ENCODE results near the gene PIK3R6. TPM values are rescaled to one million over a fixed set of nuclear protein-coding genes. Genes with fewer than 3 reads are reported as not detected.

Gene PIK3R6
- polyA plus RNA-seq, 1 experiment, result not detected

DNA sequence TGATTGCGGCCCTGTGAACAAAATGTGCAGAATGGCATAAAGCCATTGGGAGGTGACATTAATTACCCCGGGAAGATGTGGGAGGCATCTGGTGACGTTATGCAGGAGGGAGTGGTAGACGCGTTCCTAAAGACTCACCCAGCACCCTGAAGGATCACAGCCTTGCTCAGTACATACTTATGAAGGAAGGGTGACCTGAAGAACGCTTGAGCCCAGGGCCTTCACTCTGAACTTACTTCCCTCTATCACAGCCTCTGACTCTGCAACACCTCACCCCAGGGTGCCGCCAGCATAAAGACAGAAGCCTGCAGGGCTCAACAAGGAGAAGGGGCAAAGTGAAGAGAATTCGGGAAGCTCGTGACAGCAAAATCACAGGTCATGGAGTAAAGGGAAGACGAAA lies 77.7 kb downstream of the PIK3R6 start:
- TF ChIP-seq, protein P1, sequence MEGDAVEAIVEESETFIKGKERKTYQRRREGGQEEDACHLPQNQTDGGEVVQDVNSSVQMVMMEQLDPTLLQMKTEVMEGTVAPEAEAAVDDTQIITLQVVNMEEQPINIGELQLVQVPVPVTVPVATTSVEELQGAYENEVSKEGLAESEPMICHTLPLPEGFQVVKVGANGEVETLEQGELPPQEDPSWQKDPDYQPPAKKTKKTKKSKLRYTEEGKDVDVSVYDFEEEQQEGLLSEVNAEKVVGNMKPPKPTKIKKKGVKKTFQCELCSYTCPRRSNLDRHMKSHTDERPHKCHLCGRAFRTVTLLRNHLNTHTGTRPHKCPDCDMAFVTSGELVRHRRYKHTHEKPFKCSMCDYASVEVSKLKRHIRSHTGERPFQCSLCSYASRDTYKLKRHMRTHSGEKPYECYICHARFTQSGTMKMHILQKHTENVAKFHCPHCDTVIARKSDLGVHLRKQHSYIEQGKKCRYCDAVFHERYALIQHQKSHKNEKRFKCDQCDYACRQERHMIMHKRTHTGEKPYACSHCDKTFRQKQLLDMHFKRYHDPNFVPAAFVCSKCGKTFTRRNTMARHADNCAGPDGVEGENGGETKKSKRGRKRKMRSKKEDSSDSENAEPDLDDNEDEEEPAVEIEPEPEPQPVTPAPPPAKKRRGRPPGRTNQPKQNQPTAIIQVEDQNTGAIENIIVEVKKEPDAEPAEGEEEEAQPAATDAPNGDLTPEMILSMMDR (IDR thresholded peaks at IDR 0.05; ENCODE audit: low read depth, low read length), result no peak
- Histone ChIP-seq H3K9me3 (ENCODE audit: control insufficient read depth, insufficient read depth, low read length) (peaks cover 8% of the 10 kb centered on the region), H3K27me3 (ENCODE audit: control insufficient read depth, insufficient read depth, low read length) (peaks cover 4% of the 10 kb centered on the region), H3K27ac (ENCODE audit: low read depth, low read length) (no peak overlapping the region), H3K4me3 (ENCODE audit: low read depth, low read length) (no peak overlapping the region)
- ChIA-PET POLR2A (no interaction called here), CTCF (no interaction called here)
- DNase-seq (ENCODE audit: low read depth, low spot score), result no peak

DNA sequence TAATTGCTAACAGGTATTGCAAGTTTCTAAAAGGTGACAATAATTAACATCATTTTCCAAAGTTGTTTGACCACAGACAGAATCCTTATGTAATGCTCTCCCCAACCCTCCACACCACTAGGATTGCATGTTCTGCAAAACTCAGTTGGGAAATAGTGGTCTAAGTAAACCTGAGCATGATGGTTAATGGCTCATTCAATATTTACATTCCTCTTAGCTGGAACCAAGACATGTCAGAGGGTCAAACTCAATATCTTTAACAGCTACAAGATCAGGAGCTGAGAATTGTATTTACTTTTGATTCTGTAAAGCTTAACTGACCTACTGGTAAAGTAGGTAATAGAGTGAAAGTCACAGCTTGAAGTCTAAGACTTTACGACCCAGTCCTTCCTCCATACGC lies 78.5 kb downstream of the PIK3R6 start:
- Histone ChIP-seq H3K9me3 (ENCODE audit: control insufficient read depth, insufficient read depth, low read length) (peaks cover 8% of the 10 kb centered on the region), H3K27me3 (ENCODE audit: control insufficient read depth, insufficient read depth, low read length) (peaks cover 4% of the 10 kb centered on the region), H3K4me3 (ENCODE audit: low read depth, low read length) (no peak overlapping the region), H3K27ac (ENCODE audit: low read depth, low read length) (no peak overlapping the region)
- CTCF ChIA-PET, result no interaction called here
- TF ChIP-seq, protein P1 (IDR thresholded peaks at IDR 0.05; ENCODE audit: low read depth, low read length), result no peak
- POLR2A ChIA-PET, result no interaction called here
- no peak for DNase-seq (ENCODE audit: low read depth, low spot score)

GRCh38 chr17:8785547-8786413 lies 81.7 kb downstream of the PIK3R6 start:
- ChIA-PET POLR2A (no interaction called here), CTCF (interaction anchor here (0.6 to 2.9 kb wide), 42 partner anchors 9 to 748 kb away, joined by 3 to 70 read pairs (median 4); no protein-coding TSS in a partner anchor)
- Histone ChIP-seq H3K27me3 (ENCODE audit: control insufficient read depth, insufficient read depth, low read length) (peaks cover 8% of the 10 kb centered on the region), H3K4me3 (ENCODE audit: low read depth, low read length) (no peak overlapping the region), H3K9me3 (ENCODE audit: control insufficient read depth, insufficient read depth, low read length) (no peaks in the 10 kb centered on the region), H3K27ac (ENCODE audit: low read depth, low read length) (no peak overlapping the region)
- TF ChIP-seq, protein P1 (IDR thresholded peaks at IDR 0.05; ENCODE audit: low read depth, low read length), result peak; percentile 90
- DNase-seq (ENCODE audit: low read depth, low spot score), result peak; percentile 29

GRCh38 chr17:8782176-8782575 lies 85.3 kb downstream of the PIK3R6 start:
- Histone ChIP-seq H3K27me3 (ENCODE audit: control insufficient read depth, insufficient read depth, low read length) (peaks cover 8% of the 10 kb centered on the region), H3K4me3 (ENCODE audit: low read depth, low read length) (no peak overlapping the region), H3K9me3 (ENCODE audit: control insufficient read depth, insufficient read depth, low read length) (no peaks in the 10 kb centered on the region), H3K27ac (ENCODE audit: low read depth, low read length) (no peak overlapping the region)
- POLR2A ChIA-PET, result no interaction called here
- TF ChIP-seq, protein P1 (IDR thresholded peaks at IDR 0.05; ENCODE audit: low read depth, low read length), result no peak
- CTCF ChIA-PET, result interaction anchor here (1.8 kb wide), 1 partner anchor 398 kb away, joined by 4 read pairs; no protein-coding TSS in a partner anchor
- no peak for DNase-seq (ENCODE audit: low read depth, low spot score)

DNA sequence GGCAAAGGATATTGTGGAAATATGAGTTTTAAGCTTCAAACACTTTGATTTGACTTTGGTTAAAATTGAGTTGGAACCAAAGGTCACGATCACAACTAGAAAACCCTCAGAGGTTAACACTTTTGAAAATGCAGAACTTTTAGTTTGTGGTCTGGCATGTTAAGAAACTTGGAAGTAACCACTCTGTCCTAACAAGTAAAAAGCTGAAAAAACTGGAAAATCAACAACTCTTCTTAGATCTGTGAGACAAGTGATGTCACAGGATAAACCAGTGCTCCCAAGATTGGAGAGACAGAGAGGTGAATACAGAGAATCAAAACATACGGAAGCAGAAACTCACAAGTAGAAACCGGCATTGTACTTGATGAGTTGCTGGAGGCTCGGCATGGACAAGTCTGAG lies 85.7 kb downstream of the PIK3R6 start:
- Histone ChIP-seq H3K4me3 (ENCODE audit: low read depth, low read length) (no peak overlapping the region), H3K27ac (ENCODE audit: low read depth, low read length) (no peak overlapping the region), H3K27me3 (ENCODE audit: control insufficient read depth, insufficient read depth, low read length) (peaks cover 10% of the 10 kb centered on the region), H3K9me3 (ENCODE audit: control insufficient read depth, insufficient read depth, low read length) (no peaks in the 10 kb centered on the region)
- POLR2A ChIA-PET, result no interaction called here
- CTCF ChIA-PET, result interaction anchor here (1.8 kb wide), 1 partner anchor 398 kb away, joined by 4 read pairs; no protein-coding TSS in a partner anchor
- no peak for DNase-seq (ENCODE audit: low read depth, low spot score)
- TF ChIP-seq, protein P1 (IDR thresholded peaks at IDR 0.05; ENCODE audit: low read depth, low read length), result no peak

Data from AG04450 (cell line).